ENCODE measurements around the gene TMEM221.

DNA sequence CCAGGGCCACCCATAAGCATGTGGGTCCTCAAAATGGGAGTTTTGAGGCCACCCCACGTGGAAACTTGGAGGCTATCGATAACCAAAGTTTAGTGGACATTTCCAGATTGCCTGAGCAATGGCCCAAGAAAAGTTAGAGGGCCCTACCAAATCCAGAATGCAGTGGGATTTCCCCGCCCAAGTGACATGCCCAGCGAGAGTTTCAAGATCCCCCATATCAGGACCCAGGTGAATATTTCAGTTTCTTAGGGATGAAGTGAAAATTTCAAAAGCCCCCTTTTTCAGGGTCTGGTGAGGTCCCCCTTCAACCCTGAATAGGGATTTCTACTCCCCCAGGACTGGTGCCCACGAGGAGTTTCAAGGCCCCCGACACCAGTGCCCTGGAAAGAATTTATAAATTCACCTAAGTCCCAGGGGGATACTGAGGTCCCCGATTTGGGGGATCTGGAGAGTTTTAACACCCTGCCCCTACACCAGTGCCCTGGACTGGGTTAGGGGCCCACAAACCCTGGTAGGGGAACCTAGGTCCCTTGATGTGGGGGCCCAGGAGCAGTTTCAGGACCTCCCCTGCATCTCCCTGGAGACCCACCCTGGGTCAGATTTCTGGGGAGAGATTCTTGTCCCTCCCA lies 43.7 kb downstream of the TMEM221 start:
- TF ChIP-seq POLR2A (IDR thresholded peaks at IDR 0.05): no peak
- TF ChIP-seq, protein P1, sequence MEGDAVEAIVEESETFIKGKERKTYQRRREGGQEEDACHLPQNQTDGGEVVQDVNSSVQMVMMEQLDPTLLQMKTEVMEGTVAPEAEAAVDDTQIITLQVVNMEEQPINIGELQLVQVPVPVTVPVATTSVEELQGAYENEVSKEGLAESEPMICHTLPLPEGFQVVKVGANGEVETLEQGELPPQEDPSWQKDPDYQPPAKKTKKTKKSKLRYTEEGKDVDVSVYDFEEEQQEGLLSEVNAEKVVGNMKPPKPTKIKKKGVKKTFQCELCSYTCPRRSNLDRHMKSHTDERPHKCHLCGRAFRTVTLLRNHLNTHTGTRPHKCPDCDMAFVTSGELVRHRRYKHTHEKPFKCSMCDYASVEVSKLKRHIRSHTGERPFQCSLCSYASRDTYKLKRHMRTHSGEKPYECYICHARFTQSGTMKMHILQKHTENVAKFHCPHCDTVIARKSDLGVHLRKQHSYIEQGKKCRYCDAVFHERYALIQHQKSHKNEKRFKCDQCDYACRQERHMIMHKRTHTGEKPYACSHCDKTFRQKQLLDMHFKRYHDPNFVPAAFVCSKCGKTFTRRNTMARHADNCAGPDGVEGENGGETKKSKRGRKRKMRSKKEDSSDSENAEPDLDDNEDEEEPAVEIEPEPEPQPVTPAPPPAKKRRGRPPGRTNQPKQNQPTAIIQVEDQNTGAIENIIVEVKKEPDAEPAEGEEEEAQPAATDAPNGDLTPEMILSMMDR (IDR thresholded peaks at IDR 0.05 in 8 of 11, conservative IDR thresholded peaks at IDR 0.05 in 3 of 11): no peak
- TF ChIP-seq POLR2AphosphoS5 (IDR thresholded peaks at IDR 0.05): no peak

All from spleen (tissue), 7 donors.